ENCODE results near the gene ANKRD42. TPM values are rescaled to one million over a fixed set of nuclear protein-coding genes. Genes with fewer than 3 reads are reported as not detected.

ANKRD42 gene
- total RNA-seq, 2 donors from 2014 or later: 8.3 to 9.6 TPM

- peak overlapping the region; percentile 92 to 100 (median 98) for H3K27ac ChIP-seq
- peak; percentile 59 to 69 (median 61) for DNase-seq
- no peaks in the 10 kb centered on the region for H3K27me3 ChIP-seq
- H3K4me3 ChIP-seq: peak overlapping the region; percentile 91 to 98
- H3K9me3 ChIP-seq: no peaks in the 10 kb centered on the region
- WGBS, 2 donors: 0% methylated on average over 16 to 18 of the region's 18 CpGs
- intact Hi-C loops (cut with DNase I): no loop called here
- H3K4me1 ChIP-seq: peaks cover 38% of the 10 kb centered on the region
- no peak for ATAC-seq
- TF ChIP-seq CTCF (IDR thresholded peaks at IDR 0.05): peak in 1 of 7 experiments; percentile 8
- no peak for TF ChIP-seq POLR2A (IDR thresholded peaks at IDR 0.05)
- no peaks in the 10 kb centered on the region for H3K36me3 ChIP-seq (replicated peaks in 1 of 2; ENCODE audit: insufficient read depth in 1 of 2, low read depth in 2 of 2)
Measured at GRCh38 chr11:83157594-83158356, 35.7 kb upstream of the ANKRD42 start.

GRCh38 chr11:83158357-83158786 is 35.1 kb upstream of the ANKRD42 start:
- H3K9me3 ChIP-seq: no peaks in the 10 kb centered on the region
- no peak for TF ChIP-seq POLR2A (IDR thresholded peaks at IDR 0.05)
- TF ChIP-seq CTCF (IDR thresholded peaks at IDR 0.05): no peak
- ATAC-seq: no peak
- H3K4me1 ChIP-seq: peaks cover 42% of the 10 kb centered on the region
- WGBS, 2 donors: 0 to 1% methylated on average over 5 of the region's 5 CpGs
- intact Hi-C loops (cut with DNase I): no loop called here
- peak overlapping the region; percentile 91 to 98 for H3K4me3 ChIP-seq
- DNase-seq: no peak
- no peaks in the 10 kb centered on the region for H3K36me3 ChIP-seq (replicated peaks in 1 of 2; ENCODE audit: insufficient read depth in 1 of 2, low read depth in 2 of 2)
- H3K27me3 ChIP-seq: no peaks in the 10 kb centered on the region
- peak overlapping the region; percentile 92 to 100 (median 98) for H3K27ac ChIP-seq

GRCh38 chr11:83158965-83159901 is 34.3 kb upstream of the ANKRD42 start:
- peak overlapping the region in 3 of 4 donors; percentile 31 to 100 (median 41) for H3K27ac ChIP-seq
- intact Hi-C loops (cut with DNase I): no loop called here
- 2 to 3% methylated on average over 15 of the region's 15 CpGs for WGBS, 2 donors
- H3K36me3 ChIP-seq (replicated peaks in 1 of 2; ENCODE audit: insufficient read depth in 1 of 2, low read depth in 2 of 2): peaks cover 0 to 2% of the 10 kb centered on the region in 2 donors
- no peaks in the 10 kb centered on the region for H3K9me3 ChIP-seq
- DNase-seq (no peak), ATAC-seq (no peak)
- H3K4me3 ChIP-seq: peak overlapping the region; percentile 91 to 98
- TF ChIP-seq CTCF (IDR thresholded peaks at IDR 0.05): no peak
- no peak for TF ChIP-seq POLR2A (IDR thresholded peaks at IDR 0.05)
- H3K4me1 ChIP-seq: peaks cover 42% of the 10 kb centered on the region
- no peaks in the 10 kb centered on the region for H3K27me3 ChIP-seq

DNA sequence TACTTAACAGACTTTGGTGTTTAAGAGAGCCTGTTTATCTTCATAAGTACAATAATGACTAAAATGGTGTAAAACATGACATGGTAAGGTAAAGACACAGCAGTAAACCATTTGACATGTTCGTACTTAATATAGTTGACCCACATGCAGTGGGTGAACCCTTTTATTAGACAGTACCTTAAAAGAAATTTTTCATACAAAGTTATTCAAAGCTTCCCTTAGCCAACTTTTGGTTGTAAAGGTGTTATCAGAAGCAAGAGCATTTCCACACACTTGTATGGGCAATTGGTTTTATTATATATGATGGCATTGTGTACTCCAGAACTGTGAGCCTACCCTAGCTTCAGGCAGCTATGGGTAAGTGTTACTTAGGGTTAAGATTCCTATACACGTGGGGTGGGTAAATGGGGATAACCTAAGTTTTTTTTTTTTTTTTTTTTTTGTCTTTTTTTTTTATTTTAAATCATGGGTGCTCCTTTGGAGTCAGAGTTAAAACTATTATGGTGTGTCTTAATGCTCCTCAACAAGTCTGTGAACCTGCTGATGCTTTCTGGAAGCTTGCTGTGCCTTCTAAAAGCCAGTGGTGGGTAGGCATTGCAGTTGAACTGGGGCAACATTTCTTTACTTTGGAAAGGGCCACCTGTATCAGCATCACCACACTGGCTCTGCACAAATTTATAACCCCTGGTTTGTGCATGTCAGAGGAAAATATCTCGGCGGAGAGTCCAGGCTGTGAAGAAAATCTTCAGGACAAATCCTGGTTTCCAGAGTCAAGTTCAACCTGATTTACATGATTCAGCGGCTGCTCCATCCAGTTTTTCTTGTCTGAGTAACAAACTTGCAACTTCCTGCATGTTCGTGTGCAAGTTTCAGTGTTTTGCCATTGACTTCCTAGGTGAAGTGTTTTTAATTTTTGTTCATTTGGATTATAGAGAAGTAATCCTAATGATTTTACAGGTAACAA is 33.3 kb upstream of the ANKRD42 start:
- Histone ChIP-seq H3K27me3 (no peaks in the 10 kb centered on the region), H3K9me3 (no peaks in the 10 kb centered on the region), H3K36me3 (replicated peaks in 1 of 2; ENCODE audit: insufficient read depth in 1 of 2, low read depth in 2 of 2) (peaks cover 0 to 6% of the 10 kb centered on the region in 2 donors), H3K4me3 (peak overlapping the region in 1 of 2 donors; percentile 98), H3K27ac (peak overlapping the region in 3 of 4 donors; percentile 35 to 100 (median 41)), H3K4me1 (peaks cover 42% of the 10 kb centered on the region)
- ATAC-seq: no peak
- WGBS, 2 donors: 4 to 6% methylated on average over 6 of the region's 6 CpGs
- DNase-seq: peak in 3 of 4 donors; percentile 27 to 56 (median 44)
- intact Hi-C loops (cut with DNase I): loop anchor here (10.0 kb wide), 1 partner anchor 75 kb away; no protein-coding TSS in a partner anchor
- TF ChIP-seq POLR2A (IDR thresholded peaks at IDR 0.05) (no peak), CTCF (IDR thresholded peaks at IDR 0.05) (no peak)
